B cell (primary cell): ENCODE measurements around the gene BTN3A1. TPM values are rescaled to one million over a fixed set of nuclear protein-coding genes. Genes with fewer than 3 reads are reported as not detected.

Experiments
- ATAC-seq: fragments of 200-7000 bp; cut with Tn5 transposase; one replicate; pipeline ENCODE4 v1.10.0; 2021; ENCODE audit warnings: low read depth, mild to moderate bottlenecking, moderate number of reproducible peaks, moderate library complexity
- CTCF ChIA-PET: fragments of 350-600 bp; sonication (Branson Sonifier 250); formaldehyde crosslinking; loops from one replicate; lab custom pipeline; 2021; ENCODE audit warnings: antibody characterized with exemption, inconsistent platforms; lab: Charles Lee
- POLR2A ChIA-PET: fragments of 350-600 bp; sonication (Branson Sonifier 250); formaldehyde crosslinking; loops from one replicate; lab custom pipeline; 2021; ENCODE audit warnings: antibody characterized with exemption; lab: Charles Lee
- DNase-seq: peaks from one replicate; pipeline ENCODE4 v3.0.0; 2013
- H2AFZ ChIP-seq: 2 replicates; pipeline ENCODE4 v1.6.1; 2012; ENCODE audit warnings: mild to moderate bottlenecking, low read depth, low read length; ENCODE audit not compliant: insufficient read depth, poor library complexity, severe bottlenecking
- H3K27ac ChIP-seq, 2 donors: 1 replicate in 1 of 2; 2 replicates in 1 of 2; pipeline ENCODE4 v1.5.1; 2012 to 2013; ENCODE audit warnings: low read length in 2 of 2, mild to moderate bottlenecking in 2 of 2, moderate library complexity in 1 of 2
- H3K27me3 ChIP-seq, 4 experiments: fragments of 200-600 bp in 1 of 4; sonication (generic) in 1 of 4; replicated peaks in 1 of 4; 1 replicate in 2 of 4; 2 replicates in 2 of 4; pipeline versions ENCODE4 v1.6.1 to v1.7.0; 2013 to 2016; ENCODE audit warnings: low read length in 3 of 4, mild to moderate bottlenecking in 2 of 4, mixed read lengths in 1 of 4, moderate library complexity in 1 of 4; ENCODE audit not compliant: insufficient read depth in 4 of 4, control insufficient read depth in 3 of 4; ENCODE audit errors: control extremely low read depth in 1 of 4
- H3K36me3 ChIP-seq, 2 experiments: replicated peaks in 1 of 2; 1 replicate in 1 of 2; 2 replicates in 1 of 2; pipeline versions ENCODE4 v1.6.1 to v1.7.1; 2013; ENCODE audit warnings: low read length in 1 of 2; ENCODE audit not compliant: insufficient read depth in 2 of 2, control insufficient read depth in 1 of 2; ENCODE audit errors: control extremely low read depth in 1 of 2, extremely low read depth in 1 of 2
- H3K4me1 ChIP-seq, 2 donors: fragments of 200-600 bp in 1 of 2; sonication (generic) in 1 of 2; 1 replicate in 1 of 2; 2 replicates in 1 of 2; pipeline versions ENCODE4 v1.5.1 to v1.6.1; 2013 to 2017; ENCODE audit warnings: low read length in 2 of 2; ENCODE audit not compliant: control insufficient read depth in 2 of 2, insufficient read depth in 2 of 2
- H3K4me2 ChIP-seq: replicated peaks from 2 replicates; pipeline ENCODE3; 2012; ENCODE audit warnings: mild to moderate bottlenecking, low read depth, low read length; ENCODE audit not compliant: poor library complexity, severe bottlenecking
- H3K4me3 ChIP-seq, 5 experiments: fragments of 200-600 bp in 1 of 5; sonication (generic) in 1 of 5; 1 replicate in 3 of 5; 2 replicates in 2 of 5; pipeline versions ENCODE4 v1.5.1 to v1.7.0; 2011 to 2016; ENCODE audit warnings: low read length in 4 of 5, mild to moderate bottlenecking in 4 of 5, low read depth in 2 of 5, control low read depth in 1 of 5, moderate library complexity in 1 of 5; ENCODE audit not compliant: insufficient read depth in 1 of 5; ENCODE audit errors: control extremely low read depth in 1 of 5, extremely low read depth in 1 of 5
- H3K79me2 ChIP-seq: fragments of 200-600 bp; sonication (generic); one replicate; pipeline ENCODE4 v1.6.0; 2016; ENCODE audit warnings: low read length; ENCODE audit not compliant: control insufficient read depth, insufficient read depth
- H3K9ac ChIP-seq: fragments of 200-600 bp; sonication (generic); 2 replicates; pipeline ENCODE4 v1.6.1; 2017; ENCODE audit warnings: mild to moderate bottlenecking, low read length, moderate library complexity
- H3K9me3 ChIP-seq, 3 donors: one replicate each; pipeline versions ENCODE4 v1.6.1 to v1.7.1; 2013; ENCODE audit warnings: low read length in 2 of 3; ENCODE audit not compliant: control insufficient read depth in 2 of 3, insufficient read depth in 1 of 3; ENCODE audit errors: control extremely low read depth in 1 of 3
- H4K20me1 ChIP-seq: 2 replicates; pipeline ENCODE4 v1.6.0; 2012; ENCODE audit warnings: mild to moderate bottlenecking, low read length; ENCODE audit not compliant: insufficient read depth, control insufficient read depth, poor library complexity, severe bottlenecking
- H3K27ac Mint-ChIP-seq: one replicate; pipeline ENCODE4 v1.8.0; 2021; ENCODE audit warnings: mixed read lengths
- H3K27me3 Mint-ChIP-seq: one replicate; pipeline ENCODE4 v1.8.0; 2021; ENCODE audit warnings: mixed read lengths
- H3K4me1 Mint-ChIP-seq: one replicate; pipeline ENCODE4 v1.8.0; 2021; ENCODE audit warnings: mixed read lengths
- H3K4me3 Mint-ChIP-seq: one replicate; pipeline ENCODE4 v1.8.0; 2021; ENCODE audit warnings: mixed read lengths
- H3K9me3 Mint-ChIP-seq: one replicate; pipeline ENCODE4 v1.8.0; 2022; ENCODE audit warnings: mixed read lengths; ENCODE audit not compliant: insufficient read depth
- EZH2 ChIP-seq: IDR thresholded peaks from 2 replicates; pipeline ENCODE4 v1.6.1; 2012; ENCODE audit warnings: borderline replicate concordance, low read depth, mild to moderate bottlenecking, moderate library complexity, low read length; ENCODE audit not compliant: insufficient read depth, poor library complexity, severe bottlenecking
- WGBS: methylation state at CpG from one replicate; pipeline ENCODE4 v1.1.5; 2013; ENCODE audit warnings: missing lambda C conversion rate; ENCODE audit not compliant: insufficient coverage; 5-methylcytosine and 5-hydroxymethylcytosine counted together
- intact Hi-C: fragments of 100-400 bp; cut with micrococcal nuclease; formaldehyde crosslinking; loops from one replicate; pipeline ENCODE4 v1.10.0; 2022
- polyA plus RNA-seq: library from polyadenylated mRNA; depleted of rRNA; stranded (reverse); fragments of >200 nt; gene quantifications from 2 replicates; pipeline ENCODE4 v1.2.3, GENCODE V29; 2012
- total RNA-seq, 2 donors: library from RNA; stranded (reverse); fragments of 120-200 nt in 1 of 2; gene quantifications; 1 replicate in 1 of 2; 2 replicates in 1 of 2; pipeline versions ENCODE4 v1.2.3 to v1.2.4, GENCODE V29; 2013 to 2022
- TF ChIP-seq, protein P1 (sequence below): fragments of 200-600 bp; IDR thresholded peaks from one replicate; pipeline ENCODE4 v1.8.0; 2022; ENCODE audit warnings: antibody characterized with exemption, mild to moderate bottlenecking

The BTN3A1 gene
- total and polyA plus RNA-seq, 2 donors (not counting 1 experiment from before 2014, with no cell fraction given) = 133 to 175 TPM

DNA sequence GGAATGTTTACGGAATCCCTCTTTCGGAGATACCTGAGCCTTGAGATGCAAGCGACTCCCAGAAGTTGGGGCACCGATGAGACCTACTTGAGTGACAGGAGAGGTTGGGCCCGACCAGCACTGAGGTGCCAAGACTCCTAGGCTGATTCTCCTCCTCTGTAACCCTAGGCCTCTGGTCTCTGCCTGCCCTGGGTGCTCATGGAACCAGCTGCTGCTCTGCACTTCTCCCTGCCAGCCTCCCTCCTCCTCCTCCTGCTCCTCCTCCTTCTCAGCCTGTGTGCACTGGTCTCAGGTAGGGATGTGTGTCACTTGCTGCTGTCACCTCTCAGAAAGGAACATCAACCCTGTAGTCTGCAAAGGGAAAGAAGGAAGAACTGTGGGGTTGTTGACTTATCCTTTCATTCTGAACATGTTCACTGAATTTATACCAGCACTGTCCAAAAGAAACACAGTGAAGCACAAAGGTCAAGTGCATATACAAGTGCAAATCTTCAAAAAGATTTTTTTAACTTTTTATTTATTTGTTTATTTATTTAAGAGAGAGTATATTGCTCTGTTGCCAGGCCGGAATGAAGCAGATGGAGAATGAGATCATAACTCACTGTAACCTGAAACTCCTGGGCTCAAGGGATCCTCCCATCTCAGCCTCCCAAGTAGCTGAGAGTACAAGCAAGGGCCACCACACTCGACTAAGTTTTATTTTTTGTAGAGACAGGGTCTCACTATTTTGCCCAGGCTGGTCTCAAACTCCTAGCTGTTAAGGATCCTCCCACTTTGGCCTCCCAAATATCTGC is 18.3 kb upstream of the BTN3A1 start:
- peak overlapping the region; percentile 70 to 97 (median 89) for H3K4me3 ChIP-seq
- H3K36me3 ChIP-seq = peaks cover 0 to 27% of the 10 kb centered on the region in 2 experiments
- Mint-ChIP-seq H3K27me3 (no peaks in the 10 kb centered on the region), H3K4me1 (peaks cover 66% of the 10 kb centered on the region), H3K9me3 (no peaks in the 10 kb centered on the region), H3K27ac (peak overlapping the region; percentile 96), H3K4me3 (peak overlapping the region; percentile 97)
- DNase-seq (peak; percentile 54), ATAC-seq (no peak)
- H3K4me1 ChIP-seq = peaks cover 35 to 49% of the 10 kb centered on the region in 2 donors
- H3K27ac ChIP-seq = peak overlapping the region; percentile 90 to 98
- ChIA-PET CTCF (interaction anchor here (0.8 to 1.3 kb wide), 2 partner anchors 28 to 120 kb away, joined by 3 read pairs; no protein-coding TSS in a partner anchor), POLR2A (no interaction called here)
- H3K9ac ChIP-seq = peak overlapping the region; percentile 99
- WGBS = 2% methylated on average over 4 of the region's 7 CpGs
- H3K27me3 ChIP-seq = no peaks in the 10 kb centered on the region
- peak overlapping the region; percentile 82 for H3K4me2 ChIP-seq
- peaks cover 0 to 4% (median 0%) of the 10 kb centered on the region in 3 donors for H3K9me3 ChIP-seq
- TF ChIP-seq, protein P1, sequence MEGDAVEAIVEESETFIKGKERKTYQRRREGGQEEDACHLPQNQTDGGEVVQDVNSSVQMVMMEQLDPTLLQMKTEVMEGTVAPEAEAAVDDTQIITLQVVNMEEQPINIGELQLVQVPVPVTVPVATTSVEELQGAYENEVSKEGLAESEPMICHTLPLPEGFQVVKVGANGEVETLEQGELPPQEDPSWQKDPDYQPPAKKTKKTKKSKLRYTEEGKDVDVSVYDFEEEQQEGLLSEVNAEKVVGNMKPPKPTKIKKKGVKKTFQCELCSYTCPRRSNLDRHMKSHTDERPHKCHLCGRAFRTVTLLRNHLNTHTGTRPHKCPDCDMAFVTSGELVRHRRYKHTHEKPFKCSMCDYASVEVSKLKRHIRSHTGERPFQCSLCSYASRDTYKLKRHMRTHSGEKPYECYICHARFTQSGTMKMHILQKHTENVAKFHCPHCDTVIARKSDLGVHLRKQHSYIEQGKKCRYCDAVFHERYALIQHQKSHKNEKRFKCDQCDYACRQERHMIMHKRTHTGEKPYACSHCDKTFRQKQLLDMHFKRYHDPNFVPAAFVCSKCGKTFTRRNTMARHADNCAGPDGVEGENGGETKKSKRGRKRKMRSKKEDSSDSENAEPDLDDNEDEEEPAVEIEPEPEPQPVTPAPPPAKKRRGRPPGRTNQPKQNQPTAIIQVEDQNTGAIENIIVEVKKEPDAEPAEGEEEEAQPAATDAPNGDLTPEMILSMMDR = no peak
- TF ChIP-seq EZH2 = no peak
- H3K79me2 ChIP-seq = peaks cover 48% of the 10 kb centered on the region
- peak overlapping the region; percentile 87 for H2AFZ ChIP-seq
- peaks cover 12% of the 10 kb centered on the region for H4K20me1 ChIP-seq
- intact Hi-C loops = loop anchor here (1.0 to 5.0 kb wide), 4 partner anchors 18 to 88 kb away; partner anchors contain the start of genes BTN3A1 and BTN3A2

GRCh38 chr6:26385734-26386125 is 16.3 kb upstream of the BTN3A1 start:
- POLR2A ChIA-PET = no interaction called here
- CTCF ChIA-PET = no interaction called here
- intact Hi-C loops = no loop called here
- H3K9ac ChIP-seq = no peak overlapping the region
- Mint-ChIP-seq H3K9me3 (no peaks in the 10 kb centered on the region), H3K4me1 (peaks cover 69% of the 10 kb centered on the region), H3K27me3 (no peaks in the 10 kb centered on the region), H3K27ac (peak overlapping the region; percentile 85), H3K4me3 (peak overlapping the region; percentile 79)
- 100% methylated on average over 5 of the region's 9 CpGs for WGBS
- H3K79me2 ChIP-seq = peaks cover 48% of the 10 kb centered on the region
- DNase-seq (no peak), ATAC-seq (no peak)
- peaks cover 35 to 49% of the 10 kb centered on the region in 2 donors for H3K4me1 ChIP-seq
- H3K4me2 ChIP-seq = peak overlapping the region; percentile 42
- no peak overlapping the region for H3K4me3 ChIP-seq
- peaks cover 0 to 4% (median 0%) of the 10 kb centered on the region in 3 donors for H3K9me3 ChIP-seq
- peak overlapping the region in 1 of 2 donors; percentile 37 for H3K27ac ChIP-seq
- peaks cover 0 to 44% of the 10 kb centered on the region in 2 experiments for H3K36me3 ChIP-seq
- TF ChIP-seq, protein P1 = no peak
- TF ChIP-seq EZH2 = no peak
- no peak overlapping the region for H2AFZ ChIP-seq
- no peaks in the 10 kb centered on the region for H3K27me3 ChIP-seq
- H4K20me1 ChIP-seq = peaks cover 12% of the 10 kb centered on the region
